GM23338 (cell line): ENCODE data around the gene SPINDOC. TPM values are rescaled to one million over a fixed set of nuclear protein-coding genes. Genes with fewer than 3 reads are reported as not detected.

Source experiments
- ATAC-seq: fragments of 200-7000 bp; cut with Tn5 transposase; 3 replicates; pipeline ENCODE4 v1.9.1; 2020
- DNase-seq: peaks from one replicate; pipeline ENCODE4 v3.0.0-alpha.2; 2015; ENCODE audit warnings: low spot score
- H2AFZ ChIP-seq: fragments of 200-600 bp; sonication (generic); 2 replicates; pipeline ENCODE4 v1.8.0; 2016; ENCODE audit warnings: antibody characterized with exemption, mild to moderate bottlenecking, moderate library complexity
- H3F3A ChIP-seq: fragments of 200-600 bp; sonication (generic); replicated peaks from 2 replicates; pipeline ENCODE4 v1.8.0; 2017; ENCODE audit warnings: antibody characterized with exemption, mixed run types, low read depth
- H3K27ac ChIP-seq: fragments of 200-600 bp; sonication (generic); 2 replicates; pipeline ENCODE4 v1.6.1; 2016; ENCODE audit warnings: low read depth
- H3K27me3 ChIP-seq: fragments of 200-600 bp; sonication (generic); 2 replicates; pipeline ENCODE4 v1.8.0; 2016; ENCODE audit warnings: mild to moderate bottlenecking, mixed run types, moderate library complexity; ENCODE audit not compliant: insufficient read depth
- H3K36me3 ChIP-seq: fragments of 200-600 bp; sonication (generic); 2 replicates; pipeline ENCODE4 v1.8.0; 2016; ENCODE audit warnings: mild to moderate bottlenecking; ENCODE audit not compliant: insufficient read depth
- H3K4me1 ChIP-seq: fragments of 200-600 bp; sonication (generic); 2 replicates; pipeline ENCODE4 v1.8.0; 2016; ENCODE audit warnings: mild to moderate bottlenecking, moderate library complexity; ENCODE audit not compliant: insufficient read depth
- H3K4me2 ChIP-seq: fragments of 200-600 bp; sonication (generic); 2 replicates; pipeline ENCODE4 v1.7.1; 2017; ENCODE audit warnings: mixed run types
- H3K4me3 ChIP-seq: fragments of 200-600 bp; sonication (generic); 2 replicates; pipeline ENCODE4 v1.6.1; 2016; ENCODE audit warnings: mixed run types
- H3K79me2 ChIP-seq: fragments of 200-600 bp; sonication (generic); replicated peaks from 2 replicates; pipeline ENCODE4 v1.8.0; 2017; ENCODE audit warnings: mild to moderate bottlenecking; ENCODE audit not compliant: insufficient read depth
- H3K9me2 ChIP-seq: fragments of 200-600 bp; sonication (generic); 2 replicates; pipeline ENCODE4 v1.8.0; 2017; ENCODE audit not compliant: insufficient read depth
- H4K20me1 ChIP-seq: fragments of 200-600 bp; sonication (generic); replicated peaks from 2 replicates; pipeline ENCODE4 v1.8.0; 2017; ENCODE audit warnings: mild to moderate bottlenecking; ENCODE audit not compliant: insufficient read depth
- H3K27ac Mint-ChIP-seq: 2 replicates; pipeline ENCODE4 v1.8.0; 2020; ENCODE audit warnings: inconsistent platforms, mild to moderate bottlenecking, moderate library complexity, mixed read lengths
- H3K27me3 Mint-ChIP-seq: 3 replicates; pipeline ENCODE4 v1.8.0; 2022; ENCODE audit warnings: low read depth, mild to moderate bottlenecking, moderate library complexity, mixed read lengths, inconsistent platforms; ENCODE audit not compliant: insufficient read depth, poor library complexity
- H3K36me3 Mint-ChIP-seq: 3 replicates; pipeline ENCODE4 v1.8.0; 2021; ENCODE audit warnings: low read depth, mild to moderate bottlenecking, inconsistent platforms, moderate library complexity, mixed read lengths
- H3K4me1 Mint-ChIP-seq: 3 replicates; pipeline ENCODE4 v1.8.0; 2020; ENCODE audit warnings: mild to moderate bottlenecking, inconsistent platforms, mixed read lengths
- H3K4me3 Mint-ChIP-seq: 3 replicates; pipeline ENCODE4 v1.8.0; 2021; ENCODE audit warnings: moderate library complexity, mild to moderate bottlenecking, inconsistent platforms, mixed read lengths
- H3K9me3 Mint-ChIP-seq: 3 replicates; pipeline ENCODE4 v1.8.0; 2020; ENCODE audit warnings: moderate library complexity, mild to moderate bottlenecking, inconsistent platforms, mixed read lengths
- CREB1 ChIP-seq: fragments of 250-450 bp; sonication (Bioruptor Pico); IDR thresholded peaks from 2 replicates; pipeline ENCODE4 v1.5.0; 2020; ENCODE audit warnings: low read depth, mild to moderate bottlenecking, moderate library complexity
- EZH2 ChIP-seq: fragments of 200-600 bp; sonication (generic); IDR thresholded peaks from one replicate; pipeline ENCODE4 v1.8.0; 2017; ENCODE audit warnings: antibody characterized with exemption, mild to moderate bottlenecking, low read depth; ENCODE audit not compliant: unreplicated experiment
- EZH2phosphoT487 ChIP-seq: fragments of 200-600 bp; sonication (generic); IDR thresholded peaks from one replicate; pipeline ENCODE4 v1.8.1; 2018; ENCODE audit warnings: antibody characterized with exemption; ENCODE audit not compliant: unreplicated experiment
- JUNB ChIP-seq: IDR thresholded peaks from one replicate; pipeline ENCODE4 v1.6.1; 2016; ENCODE audit warnings: antibody characterized with exemption; ENCODE audit not compliant: unreplicated experiment
- NANOG ChIP-seq: IDR thresholded peaks from 2 replicates; pipeline ENCODE4 v1.6.1; 2016; ENCODE audit warnings: antibody characterized with exemption, borderline replicate concordance
- POLR2AphosphoS5 ChIP-seq: IDR thresholded peaks from 2 replicates; pipeline ENCODE4 v1.6.1; 2016; ENCODE audit warnings: antibody characterized with exemption, low read depth
- STAT1 ChIP-seq: IDR thresholded peaks from one replicate; pipeline ENCODE4 v1.6.1; 2016; ENCODE audit warnings: antibody characterized with exemption; ENCODE audit not compliant: unreplicated experiment
- ZNF114 ChIP-seq: fragments of 250-450 bp; sonication (Bioruptor Pico); IDR thresholded peaks from 2 replicates; pipeline ENCODE4 v1.5.0; 2020; ENCODE audit warnings: mild to moderate bottlenecking, moderate library complexity
- ZNF331 ChIP-seq: fragments of 250-450 bp; sonication (Bioruptor Pico); IDR thresholded peaks from 2 replicates; pipeline ENCODE4 v1.5.0; 2020; ENCODE audit warnings: low read depth, mild to moderate bottlenecking, moderate library complexity
- polyA plus RNA-seq: library from polyadenylated mRNA; unstranded; fragments of >200 nt; fragmentation: Nextera tagmentation; extraction: Ambion mirVana; gene quantifications from 2 replicates; pipeline ENCODE4 v1.2.1, GENCODE V29; 2016
- total RNA-seq: library from RNA; depleted of rRNA; stranded (reverse); fragments of >200 nt; shearing (Covaris generic); gene quantifications from 2 replicates; pipeline ENCODE4 v1.2.3, GENCODE V29; 2014
- TF ChIP-seq, protein P1 (sequence below): IDR thresholded peaks from 2 replicates; pipeline ENCODE4 v1.6.1; 2016; ENCODE audit warnings: antibody characterized with exemption
- TF ChIP-seq, protein P2 (sequence below): IDR thresholded peaks from one replicate; pipeline ENCODE4 v1.6.1; 2018; ENCODE audit warnings: antibody characterized with exemption; ENCODE audit not compliant: unreplicated experiment
- TF ChIP-seq, protein P3 (sequence below), 2 experiments: fragments of 200-600 bp in 1 of 2; sonication (generic) in 1 of 2; conservative IDR thresholded peaks; 2 replicates each; pipeline versions ENCODE4 v1.5.1 to v1.6.1; 2016 to 2017; ENCODE audit warnings: antibody characterized with exemption in 2 of 2, low read depth in 2 of 2, mild to moderate bottlenecking in 2 of 2, moderate library complexity in 1 of 2
- TF ChIP-seq, protein P4 (sequence below): fragments of 250-450 bp; sonication (Bioruptor Pico); IDR thresholded peaks from 2 replicates; pipeline ENCODE4 v1.5.0; 2020; ENCODE audit warnings: mild to moderate bottlenecking, moderate library complexity

SPINDOC gene
- total and polyA plus RNA-seq, 2 experiments from 2014 or later, result 9.4 to 84.7 TPM

DNA sequence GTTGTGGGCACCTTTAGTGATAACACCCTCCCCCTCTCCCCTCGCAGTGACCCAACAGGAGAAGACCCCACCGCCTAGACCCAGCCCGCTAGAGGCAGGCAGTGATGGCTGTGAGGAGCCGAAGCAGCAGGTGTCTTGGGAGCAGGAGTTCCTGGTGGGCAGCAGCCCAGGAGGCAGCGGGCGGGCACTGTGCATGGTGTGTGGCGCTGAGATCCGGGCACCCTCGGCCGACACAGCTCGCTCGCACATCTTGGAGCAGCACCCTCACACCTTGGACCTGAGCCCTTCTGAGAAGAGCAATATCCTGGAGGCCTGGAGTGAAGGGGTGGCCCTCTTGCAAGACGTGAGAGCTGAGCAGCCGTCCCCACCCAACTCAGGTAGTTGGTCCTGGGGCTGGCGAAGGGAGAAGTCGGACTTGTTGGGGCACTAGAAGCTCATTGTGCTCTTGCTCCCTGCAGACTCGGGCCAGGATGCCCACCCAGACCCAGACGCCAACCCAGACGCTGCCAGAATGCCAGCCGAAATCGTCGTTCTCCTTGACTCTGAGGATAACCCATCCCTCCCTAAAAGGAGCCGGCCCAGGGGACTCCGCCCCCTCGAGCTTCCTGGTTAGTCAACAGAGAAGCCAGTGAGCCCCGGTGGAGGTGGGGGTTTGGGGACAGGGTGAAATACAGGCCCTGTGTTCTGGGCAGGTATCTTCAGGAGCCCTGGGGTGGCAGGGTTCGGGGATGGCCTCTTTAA, 4.7 kb downstream of the SPINDOC start:
- Histone ChIP-seq H3K4me2 (no peak overlapping the region), H3K79me2 (peaks cover 42% of the 10 kb centered on the region), H3K9me2 (no peaks in the 10 kb centered on the region), H3F3A (peaks cover 26% of the 10 kb centered on the region), H3K36me3 (peaks cover 40% of the 10 kb centered on the region), H3K4me1 (peaks cover 11% of the 10 kb centered on the region), H3K4me3 (no peak overlapping the region), H3K27ac (no peak overlapping the region), H3K27me3 (no peaks in the 10 kb centered on the region), H2AFZ (no peak overlapping the region), H4K20me1 (peaks cover 50% of the 10 kb centered on the region)
- peaks cover 18% of the 10 kb centered on the region for H3K4me1 Mint-ChIP-seq
- H3K27ac Mint-ChIP-seq, result no peak overlapping the region
- ATAC-seq, result no peak
- no peaks in the 10 kb centered on the region; the same call in 2 of the 3 replicates for H3K9me3 Mint-ChIP-seq
- peaks cover 2% of the 10 kb centered on the region for H3K27me3 Mint-ChIP-seq
- H3K36me3 Mint-ChIP-seq, result peaks cover 85% of the 10 kb centered on the region
- no peak for DNase-seq
- no peak overlapping the region; the same call in 2 of the 3 replicates for H3K4me3 Mint-ChIP-seq
- TF ChIP-seq, protein P1, sequence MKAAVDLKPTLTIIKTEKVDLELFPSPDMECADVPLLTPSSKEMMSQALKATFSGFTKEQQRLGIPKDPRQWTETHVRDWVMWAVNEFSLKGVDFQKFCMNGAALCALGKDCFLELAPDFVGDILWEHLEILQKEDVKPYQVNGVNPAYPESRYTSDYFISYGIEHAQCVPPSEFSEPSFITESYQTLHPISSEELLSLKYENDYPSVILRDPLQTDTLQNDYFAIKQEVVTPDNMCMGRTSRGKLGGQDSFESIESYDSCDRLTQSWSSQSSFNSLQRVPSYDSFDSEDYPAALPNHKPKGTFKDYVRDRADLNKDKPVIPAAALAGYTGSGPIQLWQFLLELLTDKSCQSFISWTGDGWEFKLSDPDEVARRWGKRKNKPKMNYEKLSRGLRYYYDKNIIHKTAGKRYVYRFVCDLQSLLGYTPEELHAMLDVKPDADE, result no peak
- TF ChIP-seq, protein P2, sequence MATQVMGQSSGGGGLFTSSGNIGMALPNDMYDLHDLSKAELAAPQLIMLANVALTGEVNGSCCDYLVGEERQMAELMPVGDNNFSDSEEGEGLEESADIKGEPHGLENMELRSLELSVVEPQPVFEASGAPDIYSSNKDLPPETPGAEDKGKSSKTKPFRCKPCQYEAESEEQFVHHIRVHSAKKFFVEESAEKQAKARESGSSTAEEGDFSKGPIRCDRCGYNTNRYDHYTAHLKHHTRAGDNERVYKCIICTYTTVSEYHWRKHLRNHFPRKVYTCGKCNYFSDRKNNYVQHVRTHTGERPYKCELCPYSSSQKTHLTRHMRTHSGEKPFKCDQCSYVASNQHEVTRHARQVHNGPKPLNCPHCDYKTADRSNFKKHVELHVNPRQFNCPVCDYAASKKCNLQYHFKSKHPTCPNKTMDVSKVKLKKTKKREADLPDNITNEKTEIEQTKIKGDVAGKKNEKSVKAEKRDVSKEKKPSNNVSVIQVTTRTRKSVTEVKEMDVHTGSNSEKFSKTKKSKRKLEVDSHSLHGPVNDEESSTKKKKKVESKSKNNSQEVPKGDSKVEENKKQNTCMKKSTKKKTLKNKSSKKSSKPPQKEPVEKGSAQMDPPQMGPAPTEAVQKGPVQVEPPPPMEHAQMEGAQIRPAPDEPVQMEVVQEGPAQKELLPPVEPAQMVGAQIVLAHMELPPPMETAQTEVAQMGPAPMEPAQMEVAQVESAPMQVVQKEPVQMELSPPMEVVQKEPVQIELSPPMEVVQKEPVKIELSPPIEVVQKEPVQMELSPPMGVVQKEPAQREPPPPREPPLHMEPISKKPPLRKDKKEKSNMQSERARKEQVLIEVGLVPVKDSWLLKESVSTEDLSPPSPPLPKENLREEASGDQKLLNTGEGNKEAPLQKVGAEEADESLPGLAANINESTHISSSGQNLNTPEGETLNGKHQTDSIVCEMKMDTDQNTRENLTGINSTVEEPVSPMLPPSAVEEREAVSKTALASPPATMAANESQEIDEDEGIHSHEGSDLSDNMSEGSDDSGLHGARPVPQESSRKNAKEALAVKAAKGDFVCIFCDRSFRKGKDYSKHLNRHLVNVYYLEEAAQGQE, result no peak
- no peak for TF ChIP-seq ZNF331
- no peak for TF ChIP-seq NANOG
- TF ChIP-seq POLR2AphosphoS5, result no peak
- TF ChIP-seq STAT1, result no peak
- TF ChIP-seq, protein P3, sequence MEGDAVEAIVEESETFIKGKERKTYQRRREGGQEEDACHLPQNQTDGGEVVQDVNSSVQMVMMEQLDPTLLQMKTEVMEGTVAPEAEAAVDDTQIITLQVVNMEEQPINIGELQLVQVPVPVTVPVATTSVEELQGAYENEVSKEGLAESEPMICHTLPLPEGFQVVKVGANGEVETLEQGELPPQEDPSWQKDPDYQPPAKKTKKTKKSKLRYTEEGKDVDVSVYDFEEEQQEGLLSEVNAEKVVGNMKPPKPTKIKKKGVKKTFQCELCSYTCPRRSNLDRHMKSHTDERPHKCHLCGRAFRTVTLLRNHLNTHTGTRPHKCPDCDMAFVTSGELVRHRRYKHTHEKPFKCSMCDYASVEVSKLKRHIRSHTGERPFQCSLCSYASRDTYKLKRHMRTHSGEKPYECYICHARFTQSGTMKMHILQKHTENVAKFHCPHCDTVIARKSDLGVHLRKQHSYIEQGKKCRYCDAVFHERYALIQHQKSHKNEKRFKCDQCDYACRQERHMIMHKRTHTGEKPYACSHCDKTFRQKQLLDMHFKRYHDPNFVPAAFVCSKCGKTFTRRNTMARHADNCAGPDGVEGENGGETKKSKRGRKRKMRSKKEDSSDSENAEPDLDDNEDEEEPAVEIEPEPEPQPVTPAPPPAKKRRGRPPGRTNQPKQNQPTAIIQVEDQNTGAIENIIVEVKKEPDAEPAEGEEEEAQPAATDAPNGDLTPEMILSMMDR (conservative IDR thresholded peaks at IDR 0.05; ENCODE audit: low read depth in 2 of 2), result no peak
- TF ChIP-seq, protein P4, sequence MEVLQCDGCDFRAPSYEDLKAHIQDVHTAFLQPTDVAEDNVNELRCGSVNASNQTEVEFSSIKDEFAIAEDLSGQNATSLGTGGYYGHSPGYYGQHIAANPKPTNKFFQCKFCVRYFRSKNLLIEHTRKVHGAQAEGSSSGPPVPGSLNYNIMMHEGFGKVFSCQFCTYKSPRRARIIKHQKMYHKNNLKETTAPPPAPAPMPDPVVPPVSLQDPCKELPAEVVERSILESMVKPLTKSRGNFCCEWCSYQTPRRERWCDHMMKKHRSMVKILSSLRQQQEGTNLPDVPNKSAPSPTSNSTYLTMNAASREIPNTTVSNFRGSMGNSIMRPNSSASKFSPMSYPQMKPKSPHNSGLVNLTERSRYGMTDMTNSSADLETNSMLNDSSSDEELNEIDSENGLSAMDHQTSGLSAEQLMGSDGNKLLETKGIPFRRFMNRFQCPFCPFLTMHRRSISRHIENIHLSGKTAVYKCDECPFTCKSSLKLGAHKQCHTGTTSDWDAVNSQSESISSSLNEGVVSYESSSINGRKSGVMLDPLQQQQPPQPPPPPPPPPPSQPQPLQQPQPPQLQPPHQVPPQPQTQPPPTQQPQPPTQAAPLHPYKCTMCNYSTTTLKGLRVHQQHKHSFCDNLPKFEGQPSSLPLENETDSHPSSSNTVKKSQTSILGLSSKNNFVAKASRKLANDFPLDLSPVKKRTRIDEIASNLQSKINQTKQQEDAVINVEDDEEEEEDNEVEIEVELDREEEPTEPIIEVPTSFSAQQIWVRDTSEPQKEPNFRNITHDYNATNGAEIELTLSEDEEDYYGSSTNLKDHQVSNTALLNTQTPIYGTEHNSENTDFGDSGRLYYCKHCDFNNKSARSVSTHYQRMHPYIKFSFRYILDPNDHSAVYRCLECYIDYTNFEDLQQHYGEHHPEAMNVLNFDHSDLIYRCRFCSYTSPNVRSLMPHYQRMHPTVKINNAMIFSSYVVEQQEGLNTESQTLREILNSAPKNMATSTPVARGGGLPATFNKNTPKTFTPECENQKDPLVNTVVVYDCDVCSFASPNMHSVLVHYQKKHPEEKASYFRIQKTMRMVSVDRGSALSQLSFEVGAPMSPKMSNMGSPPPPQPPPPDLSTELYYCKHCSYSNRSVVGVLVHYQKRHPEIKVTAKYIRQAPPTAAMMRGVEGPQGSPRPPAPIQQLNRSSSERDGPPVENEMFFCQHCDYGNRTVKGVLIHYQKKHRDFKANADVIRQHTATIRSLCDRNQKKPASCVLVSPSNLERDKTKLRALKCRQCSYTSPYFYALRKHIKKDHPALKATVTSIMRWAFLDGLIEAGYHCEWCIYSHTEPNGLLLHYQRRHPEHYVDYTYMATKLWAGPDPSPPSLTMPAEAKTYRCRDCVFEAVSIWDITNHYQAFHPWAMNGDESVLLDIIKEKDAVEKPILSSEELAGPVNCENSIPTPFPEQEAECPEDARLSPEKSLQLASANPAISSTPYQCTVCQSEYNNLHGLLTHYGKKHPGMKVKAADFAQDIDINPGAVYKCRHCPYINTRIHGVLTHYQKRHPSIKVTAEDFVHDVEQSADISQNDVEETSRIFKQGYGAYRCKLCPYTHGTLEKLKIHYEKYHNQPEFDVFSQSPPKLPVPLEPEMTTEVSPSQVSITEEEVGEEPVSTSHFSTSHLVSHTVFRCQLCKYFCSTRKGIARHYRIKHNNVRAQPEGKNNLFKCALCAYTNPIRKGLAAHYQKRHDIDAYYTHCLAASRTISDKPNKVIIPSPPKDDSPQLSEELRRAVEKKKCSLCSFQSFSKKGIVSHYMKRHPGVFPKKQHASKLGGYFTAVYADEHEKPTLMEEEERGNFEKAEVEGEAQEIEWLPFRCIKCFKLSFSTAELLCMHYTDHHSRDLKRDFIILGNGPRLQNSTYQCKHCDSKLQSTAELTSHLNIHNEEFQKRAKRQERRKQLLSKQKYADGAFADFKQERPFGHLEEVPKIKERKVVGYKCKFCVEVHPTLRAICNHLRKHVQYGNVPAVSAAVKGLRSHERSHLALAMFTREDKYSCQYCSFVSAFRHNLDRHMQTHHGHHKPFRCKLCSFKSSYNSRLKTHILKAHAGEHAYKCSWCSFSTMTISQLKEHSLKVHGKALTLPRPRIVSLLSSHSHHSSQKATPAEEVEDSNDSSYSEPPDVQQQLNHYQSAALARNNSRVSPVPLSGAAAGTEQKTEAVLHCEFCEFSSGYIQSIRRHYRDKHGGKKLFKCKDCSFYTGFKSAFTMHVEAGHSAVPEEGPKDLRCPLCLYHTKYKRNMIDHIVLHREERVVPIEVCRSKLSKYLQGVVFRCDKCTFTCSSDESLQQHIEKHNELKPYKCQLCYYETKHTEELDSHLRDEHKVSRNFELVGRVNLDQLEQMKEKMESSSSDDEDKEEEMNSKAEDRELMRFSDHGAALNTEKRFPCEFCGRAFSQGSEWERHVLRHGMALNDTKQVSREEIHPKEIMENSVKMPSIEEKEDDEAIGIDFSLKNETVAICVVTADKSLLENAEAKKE (CRISPR knock-in tag), result no peak
- TF ChIP-seq EZH2, result no peak
- TF ChIP-seq JUNB, result no peak
- TF ChIP-seq ZNF114, result no peak
- no peak for TF ChIP-seq CREB1
- no peak for TF ChIP-seq EZH2phosphoT487
